Measurements from ENCODE around the gene TXNDC12. TPM values are rescaled to one million over a fixed set of nuclear protein-coding genes. Genes with fewer than 3 reads are reported as not detected.
A peak's percentile ranks its signal among the peaks of the same experiment; 100 is the strongest.

The TXNDC12 gene
- total RNA-seq, 4 donors from 2014 or later: 22.5 to 37.0 (median 30.0) TPM

DNA sequence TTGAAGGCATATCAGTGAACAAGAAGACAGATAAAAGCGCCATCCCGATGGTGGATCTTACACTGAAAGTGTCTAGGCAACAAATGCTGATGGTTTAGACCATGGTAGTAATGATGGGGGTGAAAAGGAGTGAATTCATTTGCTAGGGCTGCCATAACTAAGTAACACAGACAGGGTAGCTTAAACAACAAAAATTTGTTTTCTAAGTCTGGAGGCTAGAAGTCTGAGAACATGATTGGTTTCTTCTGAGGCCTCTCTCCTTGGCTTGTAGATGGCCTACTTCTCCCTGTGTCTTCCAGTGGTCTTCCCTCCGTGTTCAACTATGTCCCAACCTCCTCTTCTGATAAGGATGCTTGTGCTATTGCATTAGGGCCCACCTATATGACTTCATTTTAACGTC, 51.1 kb downstream of the TXNDC12 start:
- intact Hi-C loops (cut with DNase I; ENCODE audit: low total_unique reads): loop anchor here (5.0 kb wide), 1 partner anchor 1507 kb away; no protein-coding TSS in a partner anchor
- no peak for TF ChIP-seq POLR2A (IDR thresholded peaks at IDR 0.05)
- TF ChIP-seq, protein P1, sequence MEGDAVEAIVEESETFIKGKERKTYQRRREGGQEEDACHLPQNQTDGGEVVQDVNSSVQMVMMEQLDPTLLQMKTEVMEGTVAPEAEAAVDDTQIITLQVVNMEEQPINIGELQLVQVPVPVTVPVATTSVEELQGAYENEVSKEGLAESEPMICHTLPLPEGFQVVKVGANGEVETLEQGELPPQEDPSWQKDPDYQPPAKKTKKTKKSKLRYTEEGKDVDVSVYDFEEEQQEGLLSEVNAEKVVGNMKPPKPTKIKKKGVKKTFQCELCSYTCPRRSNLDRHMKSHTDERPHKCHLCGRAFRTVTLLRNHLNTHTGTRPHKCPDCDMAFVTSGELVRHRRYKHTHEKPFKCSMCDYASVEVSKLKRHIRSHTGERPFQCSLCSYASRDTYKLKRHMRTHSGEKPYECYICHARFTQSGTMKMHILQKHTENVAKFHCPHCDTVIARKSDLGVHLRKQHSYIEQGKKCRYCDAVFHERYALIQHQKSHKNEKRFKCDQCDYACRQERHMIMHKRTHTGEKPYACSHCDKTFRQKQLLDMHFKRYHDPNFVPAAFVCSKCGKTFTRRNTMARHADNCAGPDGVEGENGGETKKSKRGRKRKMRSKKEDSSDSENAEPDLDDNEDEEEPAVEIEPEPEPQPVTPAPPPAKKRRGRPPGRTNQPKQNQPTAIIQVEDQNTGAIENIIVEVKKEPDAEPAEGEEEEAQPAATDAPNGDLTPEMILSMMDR (IDR thresholded peaks at IDR 0.05): no peak
- WGBS, 2 donors: 59 to 61% methylated on average over 4 of the region's 4 CpGs
- no peak for DNase-seq (ENCODE audit: low spot score in 2 of 2)
- no peak overlapping the region for H3K4me3 ChIP-seq (ENCODE audit: low read depth, poor library complexity, severe bottlenecking)

DNA sequence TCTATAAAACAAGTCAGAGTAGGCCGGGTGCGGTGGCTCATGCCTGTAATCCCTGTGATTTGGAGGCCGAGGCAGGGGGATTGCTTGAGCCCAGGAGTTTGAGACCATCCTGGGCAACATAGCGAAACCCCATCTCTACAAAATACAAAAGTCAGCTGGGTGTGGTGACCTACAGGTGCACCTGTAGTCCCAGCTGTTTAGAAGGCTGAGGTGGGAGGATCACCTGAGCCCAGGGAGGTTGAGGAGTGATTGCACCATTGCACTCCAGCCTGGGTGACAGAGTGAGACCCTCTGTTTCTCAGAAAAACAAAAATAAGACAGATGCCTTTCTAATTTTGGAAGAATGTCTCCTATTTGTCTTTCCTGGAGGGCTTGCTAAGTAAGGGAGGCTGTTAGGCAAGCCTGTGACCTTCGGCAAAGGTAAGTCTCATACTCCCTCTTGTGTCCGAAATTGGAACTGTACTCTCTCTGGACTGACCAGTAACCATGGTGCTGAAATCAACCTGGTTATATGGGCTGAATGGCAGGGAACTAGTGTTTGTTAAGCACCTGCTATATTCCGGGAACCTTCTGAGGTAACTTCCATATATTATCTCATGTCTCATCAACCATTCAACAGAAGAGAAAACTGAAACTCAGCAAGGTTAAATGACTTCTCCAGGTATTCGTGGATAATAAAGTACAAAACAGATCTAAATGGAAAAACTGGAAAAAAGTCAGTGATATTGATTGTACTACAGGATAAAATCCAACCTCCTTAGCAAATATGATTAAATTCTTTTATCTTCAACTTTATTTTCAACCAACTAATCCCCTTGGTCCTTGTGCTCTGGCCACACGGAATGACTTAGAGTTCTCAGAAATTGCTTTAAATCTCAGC, 52.7 kb downstream of the TXNDC12 start:
- TF ChIP-seq, protein P1 (IDR thresholded peaks at IDR 0.05): no peak
- TF ChIP-seq POLR2A (IDR thresholded peaks at IDR 0.05): no peak
- DNase-seq (ENCODE audit: low spot score in 2 of 2): peak in 1 of 2 donors; percentile 53
- WGBS, 2 donors: 52 to 57% methylated on average over 9 of the region's 9 CpGs
- H3K4me3 ChIP-seq (ENCODE audit: low read depth, poor library complexity, severe bottlenecking): no peak overlapping the region
- intact Hi-C loops (cut with DNase I; ENCODE audit: low total_unique reads): loop anchor here (5.0 kb wide), 1 partner anchor 1505 kb away; no protein-coding TSS in a partner anchor

DNA sequence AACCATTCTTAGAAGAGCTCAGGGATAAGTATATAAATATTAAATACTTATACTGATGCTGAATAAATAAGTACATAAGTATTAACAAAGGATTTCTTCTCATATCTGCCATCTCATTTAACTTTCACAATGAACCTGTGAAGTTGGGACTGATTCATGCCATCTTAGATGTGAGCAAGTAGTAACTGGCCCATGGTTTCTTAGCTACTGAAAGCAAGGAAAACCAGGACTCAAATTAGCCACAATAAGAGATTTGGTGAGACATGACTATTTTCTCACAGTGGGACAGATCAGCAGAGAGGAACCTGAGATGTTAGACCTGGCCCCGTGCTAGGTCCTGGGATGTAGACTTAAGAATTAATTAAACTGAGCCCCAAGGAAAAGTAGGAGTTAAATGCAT, 56.3 kb downstream of the TXNDC12 start:
- no peak for DNase-seq (ENCODE audit: low spot score in 2 of 2)
- 85 to 88% methylated on average over 1 of the region's 1 CpG for WGBS, 2 donors
- TF ChIP-seq POLR2A (IDR thresholded peaks at IDR 0.05): no peak
- TF ChIP-seq, protein P1 (IDR thresholded peaks at IDR 0.05): no peak
- no peak overlapping the region for H3K4me3 ChIP-seq (ENCODE audit: low read depth, poor library complexity, severe bottlenecking)
- intact Hi-C loops (cut with DNase I; ENCODE audit: low total_unique reads): loop anchor here (5.0 kb wide), 1 partner anchor 101 kb away; no protein-coding TSS in a partner anchor

DNA sequence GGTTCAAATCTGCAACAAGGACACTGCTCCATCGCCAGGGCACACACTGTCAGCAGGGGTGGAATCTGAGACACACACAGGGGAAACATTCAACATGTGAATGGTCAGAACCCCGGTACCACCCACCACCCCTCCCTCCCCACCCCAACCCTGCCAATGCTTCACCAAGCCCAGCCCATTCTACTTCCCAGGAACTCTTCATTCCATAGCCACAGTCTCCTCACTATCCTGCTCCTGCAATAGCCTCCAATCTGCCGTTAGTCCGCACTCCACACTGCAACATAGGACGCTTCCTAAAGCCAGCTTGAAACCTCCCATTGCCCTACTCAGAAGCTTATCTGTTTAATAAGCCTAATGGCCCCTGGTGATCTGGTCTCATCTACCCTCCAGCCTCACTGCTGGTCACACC, 57.0 kb downstream of the TXNDC12 start:
- 56 to 64% methylated on average over 5 of the region's 5 CpGs for WGBS, 2 donors
- no peak for DNase-seq (ENCODE audit: low spot score in 2 of 2)
- intact Hi-C loops (cut with DNase I; ENCODE audit: low total_unique reads): loop anchor here (5.0 kb wide), 1 partner anchor 101 kb away; no protein-coding TSS in a partner anchor
- TF ChIP-seq POLR2A (IDR thresholded peaks at IDR 0.05): no peak
- TF ChIP-seq, protein P1 (IDR thresholded peaks at IDR 0.05): no peak
- no peak overlapping the region for H3K4me3 ChIP-seq (ENCODE audit: low read depth, poor library complexity, severe bottlenecking)

DNA sequence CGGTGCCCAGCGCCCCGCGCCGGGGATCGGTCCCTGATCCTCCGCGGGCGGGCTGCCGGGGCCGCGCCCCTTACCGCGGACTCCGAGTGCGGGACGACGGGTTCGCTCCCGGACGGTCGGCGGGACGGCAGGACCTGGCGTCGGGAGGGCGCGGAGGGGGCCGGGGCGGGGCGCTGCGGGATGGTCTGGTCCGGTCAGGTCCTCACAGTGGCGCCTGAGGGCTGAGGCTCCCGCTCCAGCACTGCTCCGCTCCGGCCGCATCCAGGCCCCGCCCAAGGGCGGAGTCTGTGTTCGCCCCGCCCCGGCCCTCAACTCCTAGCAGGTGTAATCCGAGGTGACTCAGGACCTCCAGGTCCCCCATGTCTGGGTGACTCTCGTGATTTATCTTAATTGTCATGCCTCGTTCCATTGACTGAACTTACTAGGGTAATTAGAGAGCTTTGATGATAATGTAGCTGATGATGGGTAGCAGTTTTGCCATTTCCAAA, 64.5 kb downstream of the TXNDC12 start, which contains the start of gene RAB3B:
Gene RAB3B (minus strand): TSS at position 223 of the 488 bp plus-strand sequence. CDS start 13,583 bp downstream, outside the sequence.
- intact Hi-C loops (cut with DNase I; ENCODE audit: low total_unique reads): no loop called here
- peak within 1 kb of the TSS; percentile 10 for H3K4me3 ChIP-seq (ENCODE audit: low read depth, poor library complexity, severe bottlenecking)
- peak in 1 of 2 donors; percentile 21 for DNase-seq (ENCODE audit: low spot score in 2 of 2)
- no peak for TF ChIP-seq POLR2A (IDR thresholded peaks at IDR 0.05)
- TF ChIP-seq, protein P1 (IDR thresholded peaks at IDR 0.05): no peak
- WGBS, 2 donors: 0 to 7% methylated on average over 17 to 21 of the region's 46 CpGs

All from lower leg skin (tissue), 4 donors.